Left renal pelvis (tissue), 4 donors: Measurements from ENCODE around the gene SNX22. TPM values are rescaled to one million over a fixed set of nuclear protein-coding genes. Genes with fewer than 3 reads are reported as not detected.

Experiments
- DNase-seq, 4 donors: peaks; one replicate each; pipeline ENCODE4 v3.0.0-alpha.2; 2013; ENCODE audit warnings: low read depth in 4 of 4, low spot score in 3 of 4
- polyA plus RNA-seq, 4 donors: library from polyadenylated mRNA; unstranded; fragments of 120-200 nt; gene quantifications; one replicate each; pipeline ENCODE4 v1.2.1, GENCODE V29; 2013; ENCODE audit not compliant: insufficient read length in 4 of 4

The SNX22 gene
- polyA plus RNA-seq, 4 donors = 0.90 to 2.7 (median 1.3) TPM

GRCh38 chr15:64153480-64154367 lies 2.2 kb downstream of the SNX22 start:
- DNase-seq = peak in 3 of 4 donors; percentile 57 to 75 (median 66)

- DNase-seq = no peak
These were observed 4.5 kb downstream of the SNX22 start for GRCh38 chr15:64155802-64156651.

GRCh38 chr15:64156652-64157331 lies 5.3 kb downstream of the SNX22 start:
- no peak for DNase-seq

DNA sequence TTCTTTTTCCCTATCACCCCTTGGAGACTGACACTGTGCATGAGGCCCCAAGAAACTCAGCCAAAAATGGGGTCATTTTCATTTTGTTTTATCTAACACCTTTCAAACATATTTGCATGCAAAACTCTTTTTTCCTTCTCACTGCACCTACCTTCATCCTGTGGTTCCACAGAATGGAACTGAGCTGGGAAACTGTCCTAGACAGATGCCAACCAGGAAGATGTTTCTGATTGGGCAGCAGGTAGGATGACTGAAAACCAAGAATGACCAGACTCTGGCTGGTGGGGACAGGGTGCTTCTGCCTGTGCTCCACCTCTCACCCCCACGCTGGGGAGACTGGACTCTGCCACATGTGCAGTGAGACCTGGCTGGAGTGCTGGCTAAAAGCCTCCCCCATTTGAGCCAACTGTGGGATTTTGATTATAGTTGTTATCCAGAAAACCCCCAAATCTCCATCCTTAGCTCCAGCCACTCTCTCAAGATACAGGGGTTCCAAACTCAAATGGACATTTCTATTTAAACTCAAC lies 6.1 kb downstream of the SNX22 start:
- DNase-seq = no peak

DNA sequence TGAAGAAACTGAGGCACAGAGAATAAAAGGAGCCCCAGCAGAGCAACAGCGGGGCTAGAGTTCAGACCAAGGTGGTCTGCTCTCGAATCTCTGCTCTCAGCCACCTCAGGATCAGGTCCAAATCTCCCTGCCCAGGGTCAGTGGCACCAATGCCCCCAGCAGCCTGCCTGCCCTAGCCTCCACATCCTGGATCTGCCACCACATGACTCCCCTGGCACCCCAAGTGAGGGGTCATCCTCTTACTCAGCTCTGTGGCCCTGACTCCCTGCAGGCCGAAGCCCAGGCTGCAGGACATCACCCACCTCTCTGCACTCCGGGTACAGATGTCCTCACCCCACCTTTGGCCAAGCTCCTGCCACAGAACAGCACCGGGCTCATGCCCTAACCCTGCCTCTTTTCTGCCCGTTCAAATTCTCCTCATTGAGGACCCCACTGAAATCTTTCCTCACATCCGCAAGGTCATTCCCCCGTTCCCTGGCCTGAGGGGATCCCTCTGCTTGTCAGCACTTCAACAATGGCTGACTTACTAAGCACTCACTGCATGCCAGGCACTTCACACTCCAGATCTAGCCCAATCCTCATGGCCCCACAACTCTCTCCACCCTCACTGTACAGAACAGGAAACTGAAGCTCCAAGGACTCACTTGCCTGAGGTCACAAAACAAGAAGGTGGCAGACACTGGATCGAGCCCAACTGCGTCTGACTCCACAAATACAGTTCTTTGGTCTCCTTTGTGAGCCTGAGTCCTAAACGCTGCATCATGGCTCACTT lies 7.0 kb downstream of the SNX22 start:
- no peak for DNase-seq

DNA sequence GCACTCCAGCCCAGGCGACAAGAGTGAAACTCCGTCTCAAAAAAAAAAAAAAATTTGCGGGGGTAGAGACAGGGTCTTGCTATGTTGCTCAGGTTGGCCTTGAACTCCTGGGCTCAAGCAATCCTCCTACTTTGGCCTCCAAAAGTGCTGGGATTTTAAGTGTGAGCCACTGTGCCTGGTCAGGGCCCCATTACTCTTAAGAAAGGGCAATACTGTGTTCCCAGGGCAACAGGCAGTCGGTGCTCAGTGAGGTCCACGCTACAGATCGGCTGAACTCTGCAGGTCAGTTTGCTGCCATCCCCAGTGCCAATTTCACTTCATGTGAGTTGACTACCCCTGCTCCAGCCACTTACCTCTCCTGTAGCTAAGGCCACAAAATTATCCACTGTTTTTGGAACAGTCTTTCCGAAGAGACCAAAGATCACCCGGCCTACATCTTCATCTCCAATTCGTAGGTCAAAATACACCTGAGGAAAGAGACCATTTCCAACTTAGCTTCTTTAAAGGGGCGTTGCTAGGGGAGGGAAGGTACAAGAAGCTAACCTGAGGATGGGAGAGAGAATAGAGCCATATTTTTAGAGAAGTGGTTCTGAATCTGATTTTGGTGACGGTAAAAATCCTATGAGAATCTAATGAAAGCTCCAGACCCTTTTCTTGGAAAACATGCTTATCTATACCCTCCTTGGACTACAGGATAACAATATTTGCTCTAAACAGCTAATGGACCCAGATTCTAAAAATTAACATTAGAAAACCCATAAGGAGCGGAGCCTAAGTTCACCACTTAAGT lies 10.4 kb downstream of the SNX22 start:
- no peak for DNase-seq

DNA sequence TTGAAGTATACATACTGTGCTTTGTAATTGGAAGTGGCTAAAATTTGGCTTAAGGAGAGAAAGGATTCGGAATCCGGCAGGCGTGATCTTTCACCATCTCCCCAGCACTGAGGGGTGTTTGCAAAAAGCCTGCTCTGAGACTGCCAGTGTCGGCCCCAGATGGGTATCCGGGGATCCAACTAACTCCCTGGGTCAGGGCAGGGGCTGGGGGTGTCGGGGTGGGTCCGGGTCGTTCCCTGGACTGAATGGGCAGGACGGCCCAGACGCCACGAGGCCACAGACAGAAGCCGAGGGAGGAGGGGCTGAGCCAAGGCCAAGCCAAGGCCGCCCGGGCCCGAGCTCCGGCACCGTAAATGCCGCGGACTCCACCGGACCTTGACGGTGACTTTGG lies 10.9 kb downstream of the SNX22 start:
- no peak for DNase-seq

- DNase-seq = peak; percentile 88 to 95 (median 90)
These were observed 11.5 kb downstream of the SNX22 start, which contains the start of gene PPIB for GRCh38 chr15:64162869-64163658. PPIB (minus strand) TSS chr15:64163022; CDS start chr15:64162986, 36 bp downstream.

DNA sequence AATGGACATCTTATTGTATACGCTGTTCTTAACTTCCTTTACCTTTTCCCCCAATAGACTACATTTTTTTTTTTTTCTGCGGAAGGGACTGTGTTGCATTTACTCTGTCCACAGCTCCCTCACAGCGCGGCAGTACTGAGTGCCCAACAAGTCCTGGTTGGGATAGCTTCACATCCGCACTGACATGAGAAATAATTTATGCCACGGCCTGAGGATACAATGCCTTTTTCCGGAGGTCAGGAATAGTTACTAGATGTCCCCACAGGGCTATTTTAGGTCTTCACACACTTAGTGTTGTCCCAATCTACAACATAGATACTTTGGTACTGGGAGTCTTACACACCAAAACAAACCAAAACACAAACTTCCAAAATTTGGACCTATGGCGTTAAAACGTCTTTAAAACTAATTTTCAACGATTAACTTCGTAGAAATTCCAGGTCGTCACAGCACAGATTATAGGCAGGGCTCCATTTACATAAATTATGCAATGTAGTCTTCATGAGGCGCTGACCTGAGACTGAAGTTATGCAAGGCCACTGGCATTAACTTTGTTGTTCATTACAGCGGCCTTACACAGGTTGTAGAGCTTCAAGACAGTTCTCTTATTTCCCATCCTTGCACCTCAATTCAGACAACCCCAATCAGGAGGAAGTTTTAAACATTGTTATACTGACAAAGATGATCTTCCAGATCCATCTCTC lies 12.3 kb downstream of the SNX22 start:
- DNase-seq = peak in 1 of 4 donors; percentile 35

GRCh38 chr15:64164436-64164835 lies 12.9 kb downstream of the SNX22 start:
- DNase-seq = no peak

DNA sequence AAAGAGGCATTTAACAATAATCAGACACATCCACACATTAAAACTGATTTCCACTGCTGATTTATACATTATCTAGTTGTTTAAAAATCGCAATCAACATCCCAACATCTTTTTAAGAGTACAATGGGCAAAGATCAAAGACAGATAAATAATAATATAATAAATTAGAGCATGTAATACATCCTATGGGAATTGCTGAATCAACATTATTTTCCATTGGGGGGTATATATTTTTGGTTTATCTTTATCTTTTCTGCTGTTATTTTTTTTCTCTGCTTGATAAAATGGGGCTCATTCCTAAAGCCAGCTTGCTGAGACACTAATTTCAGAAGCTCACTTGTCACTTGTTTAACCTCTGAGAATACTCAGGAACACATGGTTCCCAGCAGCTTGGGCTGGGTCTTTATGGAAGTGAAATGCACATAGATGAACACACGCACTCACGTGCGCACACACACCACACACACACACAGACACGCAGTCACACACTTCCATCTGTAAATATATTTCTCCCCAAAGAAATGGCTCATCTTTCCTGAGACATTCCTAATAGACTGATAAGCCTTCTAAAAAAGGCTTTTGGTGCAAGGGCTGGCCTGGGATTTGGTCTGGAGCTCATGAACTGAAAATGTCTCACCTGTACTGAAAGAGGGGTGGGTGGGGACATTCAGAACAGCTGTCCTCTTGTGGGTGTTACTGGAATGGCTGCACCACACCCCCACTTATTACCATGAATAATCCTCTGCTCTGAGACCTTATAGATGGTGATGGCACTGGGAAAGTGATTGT lies 14.8 kb downstream of the SNX22 start:
- no peak for DNase-seq

DNA sequence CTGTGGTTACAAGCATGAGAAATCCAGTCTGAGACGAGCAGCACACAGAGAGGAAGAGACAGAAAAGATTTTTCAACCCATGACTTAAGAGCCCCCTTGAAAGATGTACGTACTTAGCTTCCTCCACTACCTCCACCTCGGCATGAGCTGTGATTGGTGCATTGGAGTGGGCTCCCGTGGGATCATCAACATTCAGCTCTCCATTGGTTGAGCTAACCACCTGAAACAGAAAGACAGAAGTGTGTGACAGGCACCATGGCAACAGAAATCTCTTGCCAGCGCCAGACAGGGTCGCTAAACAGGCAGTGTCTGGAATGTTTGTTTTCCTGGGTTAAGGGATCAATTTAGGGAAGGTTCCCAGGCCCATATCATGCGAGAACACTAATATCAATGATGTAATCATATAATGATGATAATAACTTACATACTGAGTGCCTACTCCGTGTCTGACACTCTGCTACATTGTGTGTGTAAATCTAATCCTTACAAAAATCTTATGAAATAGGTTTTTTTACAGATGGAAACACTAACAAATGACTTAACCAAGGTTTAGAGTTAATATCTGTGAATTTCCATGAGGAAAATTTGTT lies 28.8 kb downstream of the SNX22 start:
- no peak for DNase-seq

GRCh38 chr15:64182859-64183370 lies 31.4 kb downstream of the SNX22 start:
- DNase-seq = no peak

DNA sequence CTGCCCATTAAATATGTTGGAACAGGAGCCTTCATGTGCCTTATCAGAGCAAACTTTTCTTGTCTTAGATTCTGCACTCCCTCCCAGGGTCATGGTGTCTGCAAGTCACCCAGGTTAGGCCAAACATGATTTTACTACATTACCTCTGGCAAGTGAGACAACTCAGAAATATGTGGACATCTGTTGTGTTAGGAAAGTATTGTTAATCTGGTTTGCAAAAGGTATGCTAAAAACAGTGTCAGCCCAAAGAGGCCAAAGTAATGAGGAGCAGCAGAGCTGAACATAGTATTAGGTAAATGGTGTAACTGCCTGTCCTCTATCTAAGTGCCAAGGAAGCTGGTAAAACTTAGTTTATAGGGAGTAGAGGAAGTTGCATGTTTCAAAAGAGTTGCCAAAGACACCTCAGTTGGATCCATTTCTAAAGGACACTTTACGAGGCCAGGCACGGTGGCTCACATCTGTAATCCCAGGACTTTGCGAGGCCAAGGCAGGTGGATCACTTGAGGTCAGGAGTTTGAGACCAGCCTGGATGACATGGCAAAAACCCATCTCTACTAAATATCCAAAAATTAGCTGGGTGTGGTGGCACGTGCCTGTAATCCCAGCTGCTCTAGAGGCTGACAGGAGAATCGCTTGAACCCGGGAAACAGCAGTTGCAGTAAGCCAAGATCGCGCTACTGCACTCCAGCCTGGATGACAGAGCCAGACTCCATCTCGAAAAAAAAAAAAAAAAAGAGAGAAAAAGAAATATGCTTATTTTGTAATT lies 33.8 kb downstream of the SNX22 start:
- DNase-seq = no peak

GRCh38 chr15:64187396-64188191 lies 36.1 kb downstream of the SNX22 start:
- DNase-seq = no peak
